Occipital lobe (tissue), 2 donors: ENCODE data around the gene BCORL1. TPM values are rescaled to one million over a fixed set of nuclear protein-coding genes. Genes with fewer than 3 reads are reported as not detected.

Source experiments
- DNase-seq: peaks from one replicate; lab custom pipeline; 2025; lab: John Stamatoyannopoulos, UW
- total RNA-seq: library from RNA; depleted of rRNA; stranded (reverse); fragments of >200 nt; gene quantifications from one replicate; pipeline ENCODE4 v1.2.3, GENCODE V29; 2014

Gene BCORL1
- total RNA-seq, 1 donor from 2014 or later = 3.7 TPM

- no peak for DNase-seq
Measured at GRCh38 chrX:130094696-130095095, 112.3 kb downstream of the BCORL1 start.

- no peak for DNase-seq
Measured at GRCh38 chrX:130095249-130096030, 113.0 kb downstream of the BCORL1 start.

- DNase-seq = no peak
Measured at GRCh38 chrX:130097507-130098209, 115.2 kb downstream of the BCORL1 start.

- no peak for DNase-seq
Measured at GRCh38 chrX:130098210-130098552, 115.7 kb downstream of the BCORL1 start.

- no peak for DNase-seq
Measured at GRCh38 chrX:130100180-130100579, 117.7 kb downstream of the BCORL1 start.

GRCh38 chrX:130103605-130104004 is 121.2 kb downstream of the BCORL1 start:
- DNase-seq = no peak

GRCh38 chrX:130105244-130105643 is 122.8 kb downstream of the BCORL1 start:
- no peak for DNase-seq

GRCh38 chrX:130106071-130106470 is 123.6 kb downstream of the BCORL1 start:
- no peak for DNase-seq

Other genes starting within 250 kb of the BCORL1 start
- 0.31 TPM for gene XPNPEP2, start 243.7 kb upstream of the BCORL1 start, total RNA-seq
- 0.62 TPM for gene SASH3, start 202.7 kb upstream of the BCORL1 start, total RNA-seq
- 28.1 TPM for gene ZDHHC9, start 138.7 kb upstream of the BCORL1 start, total RNA-seq
- gene UTP14A, start 76.5 kb upstream of the BCORL1 start, total RNA-seq = 11.7 TPM
- 0.31 TPM for gene ELF4, start 127.9 kb downstream of the BCORL1 start, total RNA-seq
- gene AIFM1, start 183.2 kb downstream of the BCORL1 start, total RNA-seq = 8.6 TPM
- 36.5 TPM for gene RAB33A, start 189.3 kb downstream of the BCORL1 start, total RNA-seq